Right lobe of liver (tissue), 4 donors: ENCODE data around the gene GRIN2A.

Source experiments
- POLR2A ChIP-seq: fragments of 450-650 bp; IDR thresholded peaks from one replicate; pipeline ENCODE4 v1.6.1; 2017; ENCODE audit warnings: antibody characterized with exemption, mild to moderate bottlenecking
- TF ChIP-seq, protein P1 (sequence below), 4 donors: fragments of 200-600 bp in 3 of 4; fragments of 450-650 bp in 1 of 4; IDR thresholded peaks; one replicate each; pipeline versions ENCODE4 v1.5.1 to v1.8.0; 2016 to 2022; ENCODE audit warnings: antibody characterized with exemption in 4 of 4, mild to moderate bottlenecking in 2 of 4
- donor health status: DM: no; HTN: no; CAD: no.
- donor health status: DM: no; HTN: no; CAD: no.
- donor health status: DM: no; HTN: yes; CAD: no.

GRCh38 chr16:10120953-10121352, 61.3 kb downstream of the GRIN2A start:
- TF ChIP-seq, protein P1, sequence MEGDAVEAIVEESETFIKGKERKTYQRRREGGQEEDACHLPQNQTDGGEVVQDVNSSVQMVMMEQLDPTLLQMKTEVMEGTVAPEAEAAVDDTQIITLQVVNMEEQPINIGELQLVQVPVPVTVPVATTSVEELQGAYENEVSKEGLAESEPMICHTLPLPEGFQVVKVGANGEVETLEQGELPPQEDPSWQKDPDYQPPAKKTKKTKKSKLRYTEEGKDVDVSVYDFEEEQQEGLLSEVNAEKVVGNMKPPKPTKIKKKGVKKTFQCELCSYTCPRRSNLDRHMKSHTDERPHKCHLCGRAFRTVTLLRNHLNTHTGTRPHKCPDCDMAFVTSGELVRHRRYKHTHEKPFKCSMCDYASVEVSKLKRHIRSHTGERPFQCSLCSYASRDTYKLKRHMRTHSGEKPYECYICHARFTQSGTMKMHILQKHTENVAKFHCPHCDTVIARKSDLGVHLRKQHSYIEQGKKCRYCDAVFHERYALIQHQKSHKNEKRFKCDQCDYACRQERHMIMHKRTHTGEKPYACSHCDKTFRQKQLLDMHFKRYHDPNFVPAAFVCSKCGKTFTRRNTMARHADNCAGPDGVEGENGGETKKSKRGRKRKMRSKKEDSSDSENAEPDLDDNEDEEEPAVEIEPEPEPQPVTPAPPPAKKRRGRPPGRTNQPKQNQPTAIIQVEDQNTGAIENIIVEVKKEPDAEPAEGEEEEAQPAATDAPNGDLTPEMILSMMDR (IDR thresholded peaks at IDR 0.05), result no peak
- TF ChIP-seq POLR2A, result no peak
